Pancreas (tissue), 10 donors: Measurements from ENCODE around the gene NINJ1. TPM values are rescaled to one million over a fixed set of nuclear protein-coding genes. Genes with fewer than 3 reads are reported as not detected.

Experiments
- ATAC-seq, 4 donors: fragments of 200-7000 bp; cut with Tn5 transposase; one replicate each; pipeline versions ENCODE4 v1.8.0 to v1.9.1; 2020; ENCODE audit warnings: mild to moderate bottlenecking in 4 of 4, moderate library complexity in 4 of 4
- DNase-seq, 6 donors: peaks; one replicate each; pipeline ENCODE4 v3.0.0-alpha.2; 2020
- FAIRE-seq: peaks from 2 replicates; lab custom pipeline; 2012; peaks lifted over from hg19 to GRCh38; lab: Jason Lieb, UNC
- H3K27ac ChIP-seq, 4 donors: fragments of 200-600 bp; sonication (generic); 1 replicate in 3 of 4; 2 replicates in 1 of 4; pipeline versions ENCODE4 v1.5.0 to v1.8.0; 2020
- H3K27me3 ChIP-seq, 4 donors: fragments of 200-600 bp; one replicate each; pipeline ENCODE4 v1.8.0; 2021
- H3K36me3 ChIP-seq, 3 donors: fragments of 200-600 bp; sonication (generic) in 1 of 3; one replicate each; pipeline versions ENCODE4 v1.5.0 to v1.8.0; 2020 to 2021
- H3K4me1 ChIP-seq, 3 donors: fragments of 200-600 bp; one replicate each; pipeline ENCODE4 v1.8.0; 2021
- H3K4me3 ChIP-seq, 4 donors: fragments of 200-600 bp; sonication (generic) in 2 of 4; one replicate each; pipeline versions ENCODE4 v1.5.0 to v1.8.0; 2020 to 2021
- H3K9me3 ChIP-seq, 4 donors: fragments of 200-600 bp; one replicate each; pipeline ENCODE4 v1.8.0; 2021
- WGBS, 2 donors: extraction: QIAGEN DNeasy Blood & Tissue Kit; methylation state at CpG; one replicate each; pipeline ENCODE4 v1.1.7; 2013; 5-methylcytosine and 5-hydroxymethylcytosine counted together
- intact Hi-C, 3 donors: fragments of 100-400 bp; cut with DNase I; formaldehyde crosslinking; loops; one replicate each; pipeline versions ENCODE4 v1.11.1 to v1.14.2; 2022
- polyA plus RNA-seq, 2 donors: library from polyadenylated mRNA; stranded (reverse); fragments of 200-250 nt; gene quantifications; one replicate each; pipeline ENCODE4 v1.2.3, GENCODE V29; 2013
- total RNA-seq, 6 donors: library from RNA; stranded (reverse); fragmentation: NEBNext Ultra II Directional in 4 of 6; extraction: Animal tissue kit (Norgen Biotek cat#: 25700) in 4 of 6; gene quantifications; one replicate each; pipeline versions ENCODE4 v1.2.1 to v1.2.4, GENCODE V29; 2021 to 2023
- TF ChIP-seq, protein P1 (sequence below), 4 donors: fragments of 200-600 bp; sonication (generic) in 3 of 4; IDR thresholded peaks; one replicate each; pipeline versions ENCODE4 v1.5.0 to v1.8.0; 2021; ENCODE audit warnings: antibody characterized with exemption in 4 of 4
- donor health status: healthy with polysubstance abuse.
- donor health status: DM: no; HTN: no; CAD: no; lungs with moderate emphysema.
- donor health status: DM: no; HTN: no; CAD: no.
- donor health status: control.
- donor health status: control.
- donor health status: Bipolar disorder and iron deficiency.
- donor health status: DM: yes; HTN: yes; CAD: no.
- donor health status: DM: no; HTN: no; CAD: no.
- donor health status: DM: no; HTN: no; CAD: no.
- donor health status: DM: yes; HTN: yes; CAD: no.

Gene NINJ1
- total and polyA plus RNA-seq, 8 donors = 15.6 to 33.2 (median 21.3) TPM

DNA sequence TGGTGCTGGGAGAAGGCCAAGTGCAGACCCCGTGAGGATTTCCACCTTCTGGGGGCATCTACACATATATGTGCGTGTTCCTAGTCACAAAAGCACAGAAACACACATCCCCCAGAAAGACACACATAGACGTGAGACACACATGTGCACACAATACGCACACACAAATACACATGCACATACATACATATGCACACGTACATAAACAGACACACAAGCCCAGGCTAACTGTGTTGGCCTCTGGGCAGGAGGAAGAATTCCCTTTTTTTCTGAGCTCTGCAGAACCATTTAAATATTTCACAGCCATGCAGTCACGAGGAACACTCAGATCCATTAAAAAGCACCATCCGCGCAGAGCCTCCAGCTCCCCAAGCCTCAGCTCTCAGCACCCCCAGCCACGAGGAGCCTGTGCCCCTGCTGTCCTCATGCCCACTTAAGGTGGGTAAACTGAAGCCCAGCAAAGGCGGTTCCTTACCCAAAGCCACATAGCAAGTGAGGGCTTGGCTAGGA, 5.3 kb downstream of the NINJ1 start:
- TF ChIP-seq, protein P1, sequence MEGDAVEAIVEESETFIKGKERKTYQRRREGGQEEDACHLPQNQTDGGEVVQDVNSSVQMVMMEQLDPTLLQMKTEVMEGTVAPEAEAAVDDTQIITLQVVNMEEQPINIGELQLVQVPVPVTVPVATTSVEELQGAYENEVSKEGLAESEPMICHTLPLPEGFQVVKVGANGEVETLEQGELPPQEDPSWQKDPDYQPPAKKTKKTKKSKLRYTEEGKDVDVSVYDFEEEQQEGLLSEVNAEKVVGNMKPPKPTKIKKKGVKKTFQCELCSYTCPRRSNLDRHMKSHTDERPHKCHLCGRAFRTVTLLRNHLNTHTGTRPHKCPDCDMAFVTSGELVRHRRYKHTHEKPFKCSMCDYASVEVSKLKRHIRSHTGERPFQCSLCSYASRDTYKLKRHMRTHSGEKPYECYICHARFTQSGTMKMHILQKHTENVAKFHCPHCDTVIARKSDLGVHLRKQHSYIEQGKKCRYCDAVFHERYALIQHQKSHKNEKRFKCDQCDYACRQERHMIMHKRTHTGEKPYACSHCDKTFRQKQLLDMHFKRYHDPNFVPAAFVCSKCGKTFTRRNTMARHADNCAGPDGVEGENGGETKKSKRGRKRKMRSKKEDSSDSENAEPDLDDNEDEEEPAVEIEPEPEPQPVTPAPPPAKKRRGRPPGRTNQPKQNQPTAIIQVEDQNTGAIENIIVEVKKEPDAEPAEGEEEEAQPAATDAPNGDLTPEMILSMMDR (IDR thresholded peaks at IDR 0.05) = no peak
- Histone ChIP-seq H3K36me3 (peaks cover 0 to 14% (median 4%) of the 10 kb centered on the region in 3 donors), H3K27me3 (no peaks in the 10 kb centered on the region), H3K27ac (no peak overlapping the region), H3K4me3 (no peak overlapping the region), H3K9me3 (no peaks in the 10 kb centered on the region), H3K4me1 (peaks cover 6 to 23% (median 15%) of the 10 kb centered on the region in 3 donors)
- no peak for ATAC-seq
- intact Hi-C loops = no loop called here
- no peak for FAIRE-seq
- 90 to 93% methylated on average over 10 of the region's 10 CpGs for WGBS, 2 donors
- DNase-seq = peak in 1 of 6 donors; percentile 39

GRCh38 chr9:93128011-93128714, 5.9 kb downstream of the NINJ1 start:
- Histone ChIP-seq H3K36me3 (peaks cover 0 to 14% (median 5%) of the 10 kb centered on the region in 3 donors), H3K9me3 (no peaks in the 10 kb centered on the region), H3K4me1 (peaks cover 6 to 23% (median 14%) of the 10 kb centered on the region in 3 donors), H3K27ac (no peak overlapping the region), H3K4me3 (no peak overlapping the region), H3K27me3 (no peaks in the 10 kb centered on the region)
- TF ChIP-seq, protein P1 (IDR thresholded peaks at IDR 0.05) = no peak
- intact Hi-C loops = no loop called here
- DNase-seq = peak in 4 of 6 donors; percentile 1 to 47 (median 24)
- FAIRE-seq = no peak
- ATAC-seq = no peak
- 83 to 87% methylated on average over 14 of the region's 14 CpGs for WGBS, 2 donors

GRCh38 chr9:93127395-93127911, 6.6 kb downstream of the NINJ1 start:
- H3K9me3 ChIP-seq = no peaks in the 10 kb centered on the region
- peak overlapping the region in 2 of 4 donors; percentile 11 to 17 for H3K27ac ChIP-seq
- DNase-seq (peak in 5 of 6 donors; percentile 2 to 60 (median 32)), ATAC-seq (peak in 1 of 4 donors; percentile 33), FAIRE-seq (no peak)
- H3K4me3 ChIP-seq = no peak overlapping the region
- peaks cover 0 to 14% (median 5%) of the 10 kb centered on the region in 3 donors for H3K36me3 ChIP-seq
- no peaks in the 10 kb centered on the region for H3K27me3 ChIP-seq
- intact Hi-C loops = no loop called here
- TF ChIP-seq, protein P1 (IDR thresholded peaks at IDR 0.05) = no peak
- H3K4me1 ChIP-seq = peaks cover 6 to 16% (median 7%) of the 10 kb centered on the region in 3 donors
- WGBS, 2 donors = 63 to 66% methylated on average over 8 of the region's 8 CpGs

- Histone ChIP-seq H3K4me3 (no peak overlapping the region), H3K36me3 (peaks cover 0 to 15% (median 5%) of the 10 kb centered on the region in 3 donors), H3K4me1 (peaks cover under 1 to 10% (median 2%) of the 10 kb centered on the region in 3 donors), H3K27me3 (no peaks in the 10 kb centered on the region), H3K27ac (peak overlapping the region in 1 of 4 donors; percentile 11), H3K9me3 (no peaks in the 10 kb centered on the region)
- TF ChIP-seq, protein P1 (IDR thresholded peaks at IDR 0.05) = no peak
- ATAC-seq = no peak
- 79 to 81% methylated on average over 16 to 18 of the region's 18 CpGs for WGBS, 2 donors
- intact Hi-C loops = no loop called here
- no peak for FAIRE-seq
- peak in 5 of 6 donors; percentile 2 to 46 (median 15) for DNase-seq
Observed at GRCh38 chr9:93126825-93127368, 7.2 kb downstream of the NINJ1 start.
